IMR-90 (cell line): ENCODE measurements around the gene MAPK11. TPM values are rescaled to one million over a fixed set of nuclear protein-coding genes. Genes with fewer than 3 reads are reported as not detected.

Experiments
- ATAC-seq: fragments of 200-7000 bp; cut with Tn5 transposase; 2 replicates; pipeline ENCODE4 v1.9.1; 2020; ENCODE audit warnings: low read depth, mild to moderate bottlenecking, moderate library complexity
- BruUV-seq: library from RNA; stranded (reverse); fragments of 400-500 nt; replicated peaks from 2 replicates; lab custom pipeline; 2021; lab: Mats Ljungman, UMichigan
- CTCF ChIA-PET: fragments of 300-600 bp; formaldehyde crosslinking; extraction: SDS; loops from one replicate; lab custom pipeline; 2021; ENCODE audit warnings: antibody characterized with exemption; lab: Yijun Ruan, JAX
- POLR2A ChIA-PET: fragments of 300-600 bp; sonication (Branson Sonifier 250); formaldehyde crosslinking; loops from one replicate; lab custom pipeline; 2022; ENCODE audit warnings: antibody characterized with exemption; ENCODE audit not compliant: unreplicated experiment; lab: Charles Lee
- DNase-seq: peaks from one replicate; pipeline ENCODE4 v3.0.0; 2013
- H2AFZ ChIP-seq: replicated peaks from 2 replicates; pipeline ENCODE3; 2013; ENCODE audit warnings: low read length, mild to moderate bottlenecking; ENCODE audit not compliant: poor library complexity
- H2AK5ac ChIP-seq: 2 replicates; pipeline ENCODE4 v1.6.1; 2013; ENCODE audit warnings: low read depth, low read length, inconsistent platforms
- H2AK9ac ChIP-seq: replicated peaks from 2 replicates; pipeline ENCODE3; 2013; ENCODE audit warnings: mild to moderate bottlenecking, low read depth, low read length, moderate library complexity; ENCODE audit not compliant: poor library complexity
- H2BK120ac ChIP-seq: 2 replicates; pipeline ENCODE4 v1.6.1; 2013; ENCODE audit warnings: low read depth, low read length, inconsistent platforms
- H2BK15ac ChIP-seq: 3 replicates; pipeline ENCODE4 v1.6.1; 2013; ENCODE audit warnings: low read depth, low read length, inconsistent platforms
- H2BK20ac ChIP-seq: 2 replicates; pipeline ENCODE4 v1.6.1; 2013; ENCODE audit warnings: low read depth, mild to moderate bottlenecking, inconsistent platforms, low read length, moderate library complexity
- H2BK5ac ChIP-seq: 2 replicates; pipeline ENCODE4 v1.6.1; 2013; ENCODE audit warnings: mild to moderate bottlenecking, low read depth, low read length, inconsistent platforms; ENCODE audit not compliant: poor library complexity, severe bottlenecking
- H3K14ac ChIP-seq: replicated peaks from 2 replicates; pipeline ENCODE4 v1.6.1; 2013; ENCODE audit warnings: low read depth, low read length, inconsistent platforms
- H3K18ac ChIP-seq: 2 replicates; pipeline ENCODE4 v1.6.1; 2013; ENCODE audit warnings: low read depth, low read length, control low read depth
- H3K23ac ChIP-seq: 2 replicates; pipeline ENCODE4 v1.6.1; 2013; ENCODE audit warnings: low read depth, low read length, inconsistent platforms
- H3K27ac ChIP-seq: 2 replicates; pipeline ENCODE4 v1.5.1; 2013; ENCODE audit warnings: mild to moderate bottlenecking, control low read depth, low read length; ENCODE audit not compliant: insufficient read depth
- H3K27me3 ChIP-seq: 2 replicates; pipeline ENCODE4 v1.6.1; 2013; ENCODE audit warnings: low read length; ENCODE audit not compliant: control insufficient read depth, insufficient read depth
- H3K36me3 ChIP-seq: 2 replicates; pipeline ENCODE4 v1.6.1; 2013; ENCODE audit warnings: low read length, mixed read lengths; ENCODE audit not compliant: control insufficient read depth, insufficient read depth
- H3K4ac ChIP-seq: 2 replicates; pipeline ENCODE4 v1.6.1; 2013; ENCODE audit warnings: low read depth, low read length, inconsistent platforms
- H3K4me1 ChIP-seq: 2 replicates; pipeline ENCODE4 v1.6.1; 2013; ENCODE audit warnings: low read length, mixed read lengths; ENCODE audit not compliant: control insufficient read depth, insufficient read depth
- H3K4me2 ChIP-seq: 2 replicates; pipeline ENCODE4 v1.6.1; 2013; ENCODE audit warnings: low read depth, mild to moderate bottlenecking, control low read depth, low read length, moderate library complexity
- H3K4me3 ChIP-seq: 2 replicates; pipeline ENCODE4 v1.5.1; 2013; ENCODE audit warnings: low read depth, mild to moderate bottlenecking, control low read depth, low read length, moderate library complexity; ENCODE audit not compliant: insufficient read depth
- H3K56ac ChIP-seq: 2 replicates; pipeline ENCODE4 v1.6.1; 2013; ENCODE audit warnings: low read length, inconsistent platforms; ENCODE audit not compliant: insufficient read depth; ENCODE audit errors: extremely low read depth
- H3K79me1 ChIP-seq, 2 experiments: 2 replicates each; pipeline ENCODE4 v1.6.1; 2013; ENCODE audit warnings: low read length in 2 of 2, inconsistent platforms in 1 of 2, low read depth in 1 of 2
- H3K9ac ChIP-seq: 2 replicates; pipeline ENCODE4 v1.6.1; 2013; ENCODE audit warnings: low read depth, low read length, control low read depth
- H3K9me1 ChIP-seq: 2 replicates; pipeline ENCODE4 v1.6.1; 2013; ENCODE audit warnings: low read length, inconsistent platforms; ENCODE audit not compliant: insufficient read depth
- H3K9me3 ChIP-seq: 2 replicates; pipeline ENCODE4 v1.6.1; 2013; ENCODE audit warnings: low read length; ENCODE audit not compliant: control insufficient read depth, insufficient read depth
- H4K20me1 ChIP-seq: 2 replicates; pipeline ENCODE4 v1.6.1; 2013; ENCODE audit warnings: low read length, inconsistent platforms; ENCODE audit not compliant: insufficient read depth
- H4K5ac ChIP-seq: 2 replicates; pipeline ENCODE4 v1.6.1; 2013; ENCODE audit warnings: mild to moderate bottlenecking, low read depth, low read length, control low read depth
- H4K8ac ChIP-seq, 2 experiments: 2 replicates each; pipeline ENCODE4 v1.6.1; 2013; ENCODE audit warnings: low read depth in 2 of 2, low read length in 2 of 2, control low read depth in 1 of 2, inconsistent platforms in 1 of 2
- H4K91ac ChIP-seq: 2 replicates; pipeline ENCODE4 v1.6.1; 2013; ENCODE audit warnings: low read depth, low read length, inconsistent platforms; ENCODE audit not compliant: insufficient read depth
- BHLHE40 ChIP-seq: fragments of 150-350 bp; IDR thresholded peaks from 2 replicates; pipeline ENCODE4 v1.6.1; 2016; ENCODE audit warnings: mild to moderate bottlenecking, low read depth, low read length
- CEBPB ChIP-seq: IDR thresholded peaks from 2 replicates; pipeline ENCODE4 v1.6.1; 2012; ENCODE audit warnings: low read depth, low read length, improper control_type of control experiment
- CTCF ChIP-seq: conservative IDR thresholded peaks from 2 replicates; pipeline ENCODE4 v1.5.1; 2012; ENCODE audit warnings: mild to moderate bottlenecking, low read depth, low read length, improper control_type of control experiment
- MAFK ChIP-seq: IDR thresholded peaks from 2 replicates; pipeline ENCODE4 v1.6.1; 2012; ENCODE audit warnings: low read depth, low read length, improper control_type of control experiment
- POLR2A ChIP-seq: IDR thresholded peaks from 2 replicates; pipeline ENCODE4 v1.6.1; 2012; ENCODE audit warnings: mild to moderate bottlenecking, low read depth, low read length
- RCOR1 ChIP-seq: IDR thresholded peaks from 2 replicates; pipeline ENCODE4 v1.6.1; 2012; ENCODE audit warnings: mild to moderate bottlenecking, low read length, improper control_type of control experiment; ENCODE audit not compliant: insufficient replicate concordance
- SMC3 ChIP-seq: fragments of 150-350 bp; IDR thresholded peaks from 2 replicates; pipeline ENCODE4 v1.6.1; 2016; ENCODE audit warnings: low read depth, mild to moderate bottlenecking, antibody characterized with exemption, low read length, moderate library complexity
- USF2 ChIP-seq: fragments of 150-350 bp; IDR thresholded peaks from 2 replicates; pipeline ENCODE4 v1.6.1; 2017; ENCODE audit warnings: mild to moderate bottlenecking, antibody characterized with exemption, low read length, low read depth
- whole genome bisulfite sequencing, 2 experiments: methylation state at CpG; one replicate each; pipeline versions ENCODE4 v1.1.5 to v1.1.7; 2013; ENCODE audit warnings: missing lambda C conversion rate in 2 of 2; ENCODE audit not compliant: insufficient read length in 1 of 2; ENCODE audit errors: extremely low coverage in 2 of 2; 5-methylcytosine and 5-hydroxymethylcytosine counted together
- dilution Hi-C: fragments of 300-500 bp; cut with HindIII; formaldehyde crosslinking; loops from one replicate; pipeline ENCODE4 v1.14.3; 2018; ENCODE audit warnings: low sequenced_read_pairs; ENCODE audit not compliant: unreplicated experiment
- in situ Hi-C: fragments of 300-500 bp; cut with MboI; formaldehyde crosslinking; loops from 3 replicates; pipeline ENCODE4 v1.14.3; 2019; ENCODE audit warnings: low sequenced_read_pairs, inconsistent platforms, mixed read lengths
- intact Hi-C: fragments of 100-400 bp; cut with micrococcal nuclease; formaldehyde crosslinking; loops from 2 replicates; pipeline ENCODE4 v1.10.0; 2022
- polyA plus RNA-seq, 3 experiments: library from polyadenylated mRNA; depleted of rRNA; stranded (reverse); fragments of >200 nt; gene quantifications; 2 replicates each; pipeline ENCODE4 v1.2.3, GENCODE V29; 2012; ENCODE audit warnings: low replicate concordance in 1 of 3
- total RNA-seq: library from RNA; depleted of rRNA; stranded (reverse); fragments of >200 nt; gene quantifications from 2 replicates; pipeline ENCODE4 v1.2.3, GENCODE V29; 2012

The MAPK11 gene
- total and polyA plus RNA-seq, 2 of the 4 experiments (the other 2 are of a cell fraction) = 8.1 to 14.4 TPM

- H3K9me1 ChIP-seq = peaks cover 4% of the 10 kb centered on the region; the same call in 1 of the 2 replicates
- CTCF ChIA-PET = no interaction called here
- no peak overlapping the region for H3K18ac ChIP-seq
- H3K23ac ChIP-seq = no peak overlapping the region
- WGBS, 2 experiments = 97% methylated on average over 7 of the region's 15 CpGs; no CpG with 5 or more reads in 1 of the 2 experiments
- no peak overlapping the region for H2BK5ac ChIP-seq
- peaks cover 27% of the 10 kb centered on the region; the same call in 1 of the 2 replicates for H3K36me3 ChIP-seq
- H3K4ac ChIP-seq = no peak overlapping the region; the same call in 1 of the 2 replicates
- no peak overlapping the region for H2BK120ac ChIP-seq
- peaks cover 17% of the 10 kb centered on the region for H3K4me1 ChIP-seq
- no peak overlapping the region for H3K4me2 ChIP-seq
- H3K9me3 ChIP-seq = no peaks in the 10 kb centered on the region
- H3K27ac ChIP-seq = no peak overlapping the region
- ATAC-seq (no peak), DNase-seq (no peak)
- no peak overlapping the region for H3K4me3 ChIP-seq
- H3K14ac ChIP-seq = no peak overlapping the region
- intact Hi-C loops = no loop called here
- peaks cover 24% of the 10 kb centered on the region for H4K20me1 ChIP-seq
- peak overlapping the region; percentile 72 for H2AK9ac ChIP-seq
- BruUV-seq = no TSS peak
- TF ChIP-seq SMC3 (no peak), CTCF (no peak), RCOR1 (no peak), POLR2A (no peak), CEBPB (no peak), MAFK (no peak), USF2 (no peak), BHLHE40 (no peak)
- no peak overlapping the region for H4K91ac ChIP-seq
- H2BK20ac ChIP-seq = no peak overlapping the region
- POLR2A ChIA-PET = no interaction called here
- H2BK15ac ChIP-seq = no peak overlapping the region
- H2AFZ ChIP-seq = no peak overlapping the region
- H3K56ac ChIP-seq = no peak overlapping the region
- H3K9ac ChIP-seq = no peak overlapping the region
- no peak overlapping the region for H4K5ac ChIP-seq
- H3K79me1 ChIP-seq = peaks cover 9 to 43% of the 10 kb centered on the region in 2 experiments; a peak in 3 of 4 replicates
- H2AK5ac ChIP-seq = no peak overlapping the region
- in situ Hi-C loops = no loop called here
- H4K8ac ChIP-seq = no peak overlapping the region
- dilution Hi-C loops = no loop called here
- no peaks in the 10 kb centered on the region for H3K27me3 ChIP-seq
Observed at GRCh38 chr22:50259302-50259701, 10.9 kb downstream of the MAPK11 start.
